ENCODE measurements around the gene PTPRE.

DNA sequence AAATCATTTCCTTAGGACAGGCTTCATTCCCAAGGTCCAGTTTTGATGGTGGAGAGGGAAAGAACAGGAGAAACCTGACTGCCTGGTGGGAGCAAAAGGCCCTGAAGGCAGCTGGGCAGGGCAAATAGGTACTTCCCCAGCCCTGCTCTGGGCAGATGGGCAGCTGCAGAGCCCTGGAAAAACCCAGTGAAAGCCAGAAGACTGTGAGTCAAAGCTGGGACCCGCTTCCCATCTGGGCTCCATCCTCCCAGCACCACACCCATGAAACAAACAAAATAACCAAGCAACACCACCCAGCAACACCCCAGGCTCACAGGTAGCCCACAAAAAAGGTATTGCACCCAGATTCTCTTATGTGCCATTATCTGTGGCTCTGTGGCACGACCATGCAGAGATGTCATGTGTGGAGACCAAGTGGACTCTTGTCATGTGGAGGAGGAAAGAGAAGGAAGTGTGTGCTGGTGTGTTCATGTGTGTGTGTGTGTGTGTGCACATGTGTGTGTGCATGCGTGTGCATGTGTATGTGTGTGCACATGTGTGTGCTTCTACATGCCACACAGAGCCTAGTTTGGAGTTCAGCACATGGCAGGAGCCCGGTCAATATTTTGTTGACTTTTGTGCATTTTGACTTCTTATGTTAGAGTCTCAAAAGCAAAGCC, 24.0 kb upstream of the PTPRE start:
- no peak for TF ChIP-seq GABPA (IDR thresholded peaks at IDR 0.05; ENCODE audit: low read depth)
- TF ChIP-seq, protein P1, sequence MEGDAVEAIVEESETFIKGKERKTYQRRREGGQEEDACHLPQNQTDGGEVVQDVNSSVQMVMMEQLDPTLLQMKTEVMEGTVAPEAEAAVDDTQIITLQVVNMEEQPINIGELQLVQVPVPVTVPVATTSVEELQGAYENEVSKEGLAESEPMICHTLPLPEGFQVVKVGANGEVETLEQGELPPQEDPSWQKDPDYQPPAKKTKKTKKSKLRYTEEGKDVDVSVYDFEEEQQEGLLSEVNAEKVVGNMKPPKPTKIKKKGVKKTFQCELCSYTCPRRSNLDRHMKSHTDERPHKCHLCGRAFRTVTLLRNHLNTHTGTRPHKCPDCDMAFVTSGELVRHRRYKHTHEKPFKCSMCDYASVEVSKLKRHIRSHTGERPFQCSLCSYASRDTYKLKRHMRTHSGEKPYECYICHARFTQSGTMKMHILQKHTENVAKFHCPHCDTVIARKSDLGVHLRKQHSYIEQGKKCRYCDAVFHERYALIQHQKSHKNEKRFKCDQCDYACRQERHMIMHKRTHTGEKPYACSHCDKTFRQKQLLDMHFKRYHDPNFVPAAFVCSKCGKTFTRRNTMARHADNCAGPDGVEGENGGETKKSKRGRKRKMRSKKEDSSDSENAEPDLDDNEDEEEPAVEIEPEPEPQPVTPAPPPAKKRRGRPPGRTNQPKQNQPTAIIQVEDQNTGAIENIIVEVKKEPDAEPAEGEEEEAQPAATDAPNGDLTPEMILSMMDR (IDR thresholded peaks at IDR 0.05; ENCODE audit: insufficient read depth, low read length), result no peak

Measured in HL-60 (cell line).